ENCODE results near the gene DSCAML1.
"Not testable (repeated sequence)": the region's sequence is repeated elsewhere in the genome, so short reads cannot be mapped to it uniquely, and the experiment has no call there.

The DSCAML1 gene

GRCh38 chr11:117468888-117469287, 328.1 kb downstream of the DSCAML1 start:
- DNase-seq (ENCODE audit: low spot score): no peak

- DNase-seq (ENCODE audit: low spot score): no peak
Observed at GRCh38 chr11:117467770-117468169, 329.2 kb downstream of the DSCAML1 start.

GRCh38 chr11:117466966-117467365, 330.1 kb downstream of the DSCAML1 start:
- no peak for DNase-seq (ENCODE audit: low spot score)

- no peak for DNase-seq (ENCODE audit: low spot score)
Observed at GRCh38 chr11:117465236-117465997, 331.6 kb downstream of the DSCAML1 start.

- DNase-seq (ENCODE audit: low spot score): no peak
Observed at GRCh38 chr11:117464778-117465177, 332.2 kb downstream of the DSCAML1 start.

- no peak for DNase-seq (ENCODE audit: low spot score)
Observed at GRCh38 chr11:117462864-117463247, 334.2 kb downstream of the DSCAML1 start.

GRCh38 chr11:117462183-117462863, 334.7 kb downstream of the DSCAML1 start:
- DNase-seq (ENCODE audit: low spot score): no peak

- DNase-seq (ENCODE audit: low spot score): no peak
Observed at GRCh38 chr11:117461396-117462182, 335.4 kb downstream of the DSCAML1 start.

- DNase-seq (ENCODE audit: low spot score): no peak
Observed at GRCh38 chr11:117459979-117460300, 337.1 kb downstream of the DSCAML1 start.

GRCh38 chr11:117459123-117459978, 337.7 kb downstream of the DSCAML1 start:
- DNase-seq (ENCODE audit: low spot score): no peak

GRCh38 chr11:117458275-117459122, 338.5 kb downstream of the DSCAML1 start:
- DNase-seq (ENCODE audit: low spot score): no peak

- DNase-seq (ENCODE audit: low spot score): no peak
Observed at GRCh38 chr11:117457835-117458234, 339.2 kb downstream of the DSCAML1 start.

- DNase-seq (ENCODE audit: low spot score): no peak
Observed at GRCh38 chr11:117457031-117457785, 339.8 kb downstream of the DSCAML1 start.

- DNase-seq (ENCODE audit: low spot score): not testable (repeated sequence)
Observed at GRCh38 chr11:117456721-117457029, 340.3 kb downstream of the DSCAML1 start.

- no peak for DNase-seq (ENCODE audit: low spot score)
Observed at GRCh38 chr11:117456027-117456720, 340.8 kb downstream of the DSCAML1 start.

GRCh38 chr11:117454564-117454917, 342.5 kb downstream of the DSCAML1 start:
- no peak for DNase-seq (ENCODE audit: low spot score)

- DNase-seq (ENCODE audit: low spot score): no peak
Observed at GRCh38 chr11:117453886-117454563, 343.0 kb downstream of the DSCAML1 start.

GRCh38 chr11:117449111-117449693, 347.8 kb downstream of the DSCAML1 start:
- no peak for DNase-seq (ENCODE audit: low spot score)

Data from globus pallidus (tissue), 1 donor.